Transverse colon (tissue), 4 donors: ENCODE results near the gene ALPK3. TPM values are rescaled to one million over a fixed set of nuclear protein-coding genes. Genes with fewer than 3 reads are reported as not detected.

Experiments
- DNase-seq: peaks from one replicate; pipeline ENCODE4 v3.0.0-alpha.2; 2019
- H3K27ac ChIP-seq, 4 donors: fragments of 200-600 bp; sonication (generic); 2 replicates each; pipeline ENCODE4 v1.5.1; 2016 to 2018; ENCODE audit warnings: inconsistent platforms in 4 of 4
- H3K27me3 ChIP-seq: fragments of 200-600 bp; sonication (generic); 2 replicates; pipeline ENCODE4 v1.5.1; 2017; ENCODE audit warnings: inconsistent platforms
- H3K36me3 ChIP-seq, 4 donors: fragments of 200-600 bp; sonication (generic); 2 replicates each; pipeline ENCODE4 v1.5.1; 2017 to 2019; ENCODE audit warnings: inconsistent platforms in 4 of 4
- H3K4me1 ChIP-seq, 4 donors: fragments of 200-600 bp; sonication (generic); 2 replicates each; pipeline ENCODE4 v1.5.1; 2017 to 2020; ENCODE audit warnings: inconsistent platforms in 4 of 4
- H3K4me3 ChIP-seq, 4 donors: fragments of 200-600 bp; sonication (generic); 1 replicate in 1 of 4; 2 replicates in 3 of 4; pipeline versions ENCODE4 v1.5.1 to v1.6.1; 2017 to 2019; ENCODE audit warnings: inconsistent platforms in 4 of 4
- H3K9me3 ChIP-seq, 2 donors: fragments of 200-600 bp; sonication (generic); 2 replicates each; pipeline ENCODE4 v1.5.1; 2017 to 2019; ENCODE audit warnings: inconsistent platforms in 2 of 2
- CTCF ChIP-seq, 5 experiments: fragments of 200-600 bp in 3 of 5; fragments of 450-650 bp in 2 of 5; sonication (generic) in 3 of 5; IDR thresholded peaks; 1 replicate in 2 of 5; 2 replicates in 3 of 5; pipeline ENCODE4 v1.5.1; 2016 to 2017; ENCODE audit warnings: antibody characterized with exemption in 5 of 5, inconsistent platforms in 3 of 5, mild to moderate bottlenecking in 2 of 5, moderate library complexity in 1 of 5
- EP300 ChIP-seq: sonication (generic); formaldehyde crosslinking; IDR thresholded peaks from one replicate; pipeline ENCODE4 v1.6.1; 2017; ENCODE audit warnings: antibody characterized with exemption, low read depth
- POLR2A ChIP-seq: fragments of 450-650 bp; IDR thresholded peaks from one replicate; pipeline ENCODE4 v1.6.1; 2016; ENCODE audit warnings: antibody characterized with exemption, mild to moderate bottlenecking, moderate library complexity
- POLR2AphosphoS5 ChIP-seq, 3 donors: sonication (generic); formaldehyde crosslinking; IDR thresholded peaks; one replicate each; pipeline ENCODE4 v1.6.1; 2016; ENCODE audit warnings: antibody characterized with exemption in 3 of 3
- WGBS, 2 donors: methylation state at CpG; one replicate each; pipeline ENCODE4 v1.1.5; 2018; ENCODE audit warnings: low coverage in 1 of 2; 5-methylcytosine and 5-hydroxymethylcytosine counted together
- in situ Hi-C, 4 donors: fragments of 200-750 bp; cut with MboI; loops; one replicate each; pipeline versions ENCODE4 v1.15.0 to v1.15.1; 2017; ENCODE audit warnings: low sequenced_read_pairs in 3 of 4, low pct_ligation_motif_present in 1 of 4, low pct_unique_long_range_greater_than_20kb in 1 of 4
- intact Hi-C: fragments of 100-400 bp; cut with DNase I; formaldehyde crosslinking; loops from one replicate; pipeline ENCODE4 v1.15.1; 2023; ENCODE audit warnings: low total_unique reads
- total RNA-seq, 4 donors: library from RNA; depleted of rRNA; stranded (reverse); fragments of >200 nt; gene quantifications; one replicate each; pipeline ENCODE4 v1.1.0, GENCODE V29; 2016

ALPK3 gene
- total RNA-seq, 4 donors from 2014 or later, result 1.1 to 4.6 (median 2.8) TPM

GRCh38 chr15:84914351-84914750 is 97.2 kb downstream of the ALPK3 start:
- WGBS, 2 donors, result 72% methylated on average over 4 of the region's 5 CpGs; no CpG with 5 or more reads in 1 of the 2 donors
- intact Hi-C loops (no loop called here), in situ Hi-C loops (loop anchor here in 1 of 4 donors (25.0 kb wide), 1 partner anchor 327 kb away; no protein-coding TSS in a partner anchor)
- Histone ChIP-seq H3K4me3 (no peak overlapping the region), H3K27ac (peak overlapping the region in 3 of 4 donors; percentile 49 to 62 (median 60)), H3K36me3 (no peaks in the 10 kb centered on the region), H3K9me3 (no peaks in the 10 kb centered on the region), H3K4me1 (peaks cover 14 to 36% (median 15%) of the 10 kb centered on the region in 4 donors), H3K27me3 (no peaks in the 10 kb centered on the region)
- TF ChIP-seq CTCF (IDR thresholded peaks at IDR 0.05), result no peak
- no peak for TF ChIP-seq POLR2A
- no peak for TF ChIP-seq EP300
- no peak for TF ChIP-seq POLR2AphosphoS5 (IDR thresholded peaks at IDR 0.05)
- DNase-seq, result no peak

GRCh38 chr15:84914909-84915605 is 97.9 kb downstream of the ALPK3 start:
- TF ChIP-seq POLR2A, result no peak
- TF ChIP-seq EP300, result no peak
- no peak for TF ChIP-seq CTCF (IDR thresholded peaks at IDR 0.05)
- TF ChIP-seq POLR2AphosphoS5 (IDR thresholded peaks at IDR 0.05), result peak in 2 of 3 donors; percentile 22 to 61
- WGBS, 2 donors, result 61% methylated on average over 12 of the region's 12 CpGs; no CpG with 5 or more reads in 1 of the 2 donors
- Histone ChIP-seq H3K27ac (peak overlapping the region in 3 of 4 donors; percentile 49 to 62 (median 60)), H3K4me1 (peaks cover 14 to 36% (median 15%) of the 10 kb centered on the region in 4 donors), H3K36me3 (no peaks in the 10 kb centered on the region), H3K4me3 (no peak overlapping the region), H3K9me3 (no peaks in the 10 kb centered on the region), H3K27me3 (no peaks in the 10 kb centered on the region)
- peak; percentile 38 for DNase-seq
- intact Hi-C loops (no loop called here), in situ Hi-C loops (loop anchor here in 1 of 4 donors (25.0 kb wide), 1 partner anchor 328 kb away; no protein-coding TSS in a partner anchor)

- no peak for TF ChIP-seq EP300
- no peak for TF ChIP-seq CTCF (IDR thresholded peaks at IDR 0.05)
- TF ChIP-seq POLR2AphosphoS5 (IDR thresholded peaks at IDR 0.05), result no peak
- no peak for TF ChIP-seq POLR2A
- intact Hi-C loops, result no loop called here
- H3K4me3 ChIP-seq, result no peak overlapping the region
- H3K27ac ChIP-seq, result peak overlapping the region in 3 of 4 donors; percentile 49 to 62 (median 60)
- 69% methylated on average over 3 of the region's 3 CpGs; no CpG with 5 or more reads in 1 of the 2 donors for WGBS, 2 donors
- H3K27me3 ChIP-seq, result no peaks in the 10 kb centered on the region
- H3K4me1 ChIP-seq, result peaks cover 14 to 35% (median 15%) of the 10 kb centered on the region in 4 donors
- no peaks in the 10 kb centered on the region for H3K36me3 ChIP-seq
- DNase-seq, result no peak
- in situ Hi-C loops, result loop anchor here in 1 of 4 donors (25.0 kb wide), 1 partner anchor 328 kb away; no protein-coding TSS in a partner anchor
- H3K9me3 ChIP-seq, result no peaks in the 10 kb centered on the region
Measured at GRCh38 chr15:84915606-84915958, 98.4 kb downstream of the ALPK3 start.

- peaks cover 0 to 18% (median 4%) of the 10 kb centered on the region in 4 donors for H3K4me1 ChIP-seq
- in situ Hi-C loops, result loop anchor here in 1 of 4 donors (25.0 kb wide), 1 partner anchor 330 kb away; no protein-coding TSS in a partner anchor
- H3K27ac ChIP-seq, result no peak overlapping the region
- intact Hi-C loops, result no loop called here
- H3K36me3 ChIP-seq, result no peaks in the 10 kb centered on the region
- DNase-seq, result no peak
- H3K9me3 ChIP-seq, result no peaks in the 10 kb centered on the region
- no peak overlapping the region for H3K4me3 ChIP-seq
- 80 to 96% methylated on average over 1 of the region's 1 CpG for WGBS, 2 donors
- no peak for TF ChIP-seq CTCF (IDR thresholded peaks at IDR 0.05)
- TF ChIP-seq POLR2A, result no peak
- TF ChIP-seq POLR2AphosphoS5 (IDR thresholded peaks at IDR 0.05), result no peak
- no peak for TF ChIP-seq EP300
- H3K27me3 ChIP-seq, result no peaks in the 10 kb centered on the region
Measured at GRCh38 chr15:84917452-84917851, 100.3 kb downstream of the ALPK3 start.
